Lower leg skin (tissue), 4 donors: ENCODE data around the gene TENM4. TPM values are rescaled to one million over a fixed set of nuclear protein-coding genes. Genes with fewer than 3 reads are reported as not detected.
A peak's percentile ranks its signal among the peaks of the same experiment; 100 is the strongest.

Experiments
- DNase-seq, 2 donors: peaks; one replicate each; pipeline ENCODE4 v3.0.0-alpha.2; 2019; ENCODE audit warnings: low spot score in 2 of 2
- H3K4me3 ChIP-seq: fragments of 200-600 bp; sonication (generic); 2 replicates; pipeline ENCODE4 v1.5.1; 2017; ENCODE audit warnings: mild to moderate bottlenecking, low read depth; ENCODE audit not compliant: poor library complexity, severe bottlenecking
- POLR2A ChIP-seq, 2 donors: fragments of 450-650 bp; IDR thresholded peaks; one replicate each; pipeline ENCODE4 v1.6.1; 2016 to 2017; ENCODE audit warnings: antibody characterized with exemption in 2 of 2, mild to moderate bottlenecking in 1 of 2, moderate library complexity in 1 of 2
- WGBS, 2 donors: methylation state at CpG; one replicate each; pipeline ENCODE4 v1.1.5; 2018; 5-methylcytosine and 5-hydroxymethylcytosine counted together
- intact Hi-C: fragments of 100-400 bp; cut with DNase I; formaldehyde crosslinking; loops from one replicate; pipeline ENCODE4 v1.15.0; 2023; ENCODE audit warnings: low total_unique reads
- total RNA-seq, 4 donors: library from RNA; depleted of rRNA; stranded (reverse); fragments of >200 nt; gene quantifications; one replicate each; pipeline ENCODE4 v1.1.0, GENCODE V29; 2016
- TF ChIP-seq, protein P1 (sequence below), 3 donors: fragments of 450-650 bp; IDR thresholded peaks; one replicate each; pipeline ENCODE4 v1.5.1; 2016; ENCODE audit warnings: antibody characterized with exemption in 3 of 3, mild to moderate bottlenecking in 3 of 3, moderate library complexity in 2 of 3

TENM4 gene
- total RNA-seq, 4 donors from 2014 or later: 34.4 to 41.1 (median 36.6) TPM

DNA sequence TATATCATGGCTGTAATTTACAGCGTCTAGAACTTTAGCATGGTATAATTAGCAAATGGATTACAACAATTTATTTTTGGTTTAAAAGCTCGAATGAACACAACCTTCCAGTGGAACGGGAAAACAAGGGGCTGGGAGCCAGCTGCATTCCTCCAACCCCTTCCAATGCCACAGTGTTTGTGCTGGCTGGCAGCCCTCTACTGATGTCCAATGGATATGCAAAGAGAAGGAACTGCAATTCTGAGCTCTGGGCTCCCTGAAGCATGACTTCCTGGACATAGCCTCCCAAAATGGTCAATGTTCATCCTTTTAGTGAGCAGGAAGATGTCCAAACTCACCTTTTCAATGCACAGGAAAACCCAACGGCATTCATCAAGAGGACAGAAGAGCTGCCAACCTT lies 288.3 kb downstream of the TENM4 start:
- intact Hi-C loops: no loop called here
- H3K4me3 ChIP-seq: no peak overlapping the region
- 52 to 54% methylated on average over 4 of the region's 4 CpGs for WGBS, 2 donors
- TF ChIP-seq POLR2A (IDR thresholded peaks at IDR 0.05): no peak
- TF ChIP-seq, protein P1, sequence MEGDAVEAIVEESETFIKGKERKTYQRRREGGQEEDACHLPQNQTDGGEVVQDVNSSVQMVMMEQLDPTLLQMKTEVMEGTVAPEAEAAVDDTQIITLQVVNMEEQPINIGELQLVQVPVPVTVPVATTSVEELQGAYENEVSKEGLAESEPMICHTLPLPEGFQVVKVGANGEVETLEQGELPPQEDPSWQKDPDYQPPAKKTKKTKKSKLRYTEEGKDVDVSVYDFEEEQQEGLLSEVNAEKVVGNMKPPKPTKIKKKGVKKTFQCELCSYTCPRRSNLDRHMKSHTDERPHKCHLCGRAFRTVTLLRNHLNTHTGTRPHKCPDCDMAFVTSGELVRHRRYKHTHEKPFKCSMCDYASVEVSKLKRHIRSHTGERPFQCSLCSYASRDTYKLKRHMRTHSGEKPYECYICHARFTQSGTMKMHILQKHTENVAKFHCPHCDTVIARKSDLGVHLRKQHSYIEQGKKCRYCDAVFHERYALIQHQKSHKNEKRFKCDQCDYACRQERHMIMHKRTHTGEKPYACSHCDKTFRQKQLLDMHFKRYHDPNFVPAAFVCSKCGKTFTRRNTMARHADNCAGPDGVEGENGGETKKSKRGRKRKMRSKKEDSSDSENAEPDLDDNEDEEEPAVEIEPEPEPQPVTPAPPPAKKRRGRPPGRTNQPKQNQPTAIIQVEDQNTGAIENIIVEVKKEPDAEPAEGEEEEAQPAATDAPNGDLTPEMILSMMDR (IDR thresholded peaks at IDR 0.05): no peak
- DNase-seq: peak in 1 of 2 donors; percentile 62

DNA sequence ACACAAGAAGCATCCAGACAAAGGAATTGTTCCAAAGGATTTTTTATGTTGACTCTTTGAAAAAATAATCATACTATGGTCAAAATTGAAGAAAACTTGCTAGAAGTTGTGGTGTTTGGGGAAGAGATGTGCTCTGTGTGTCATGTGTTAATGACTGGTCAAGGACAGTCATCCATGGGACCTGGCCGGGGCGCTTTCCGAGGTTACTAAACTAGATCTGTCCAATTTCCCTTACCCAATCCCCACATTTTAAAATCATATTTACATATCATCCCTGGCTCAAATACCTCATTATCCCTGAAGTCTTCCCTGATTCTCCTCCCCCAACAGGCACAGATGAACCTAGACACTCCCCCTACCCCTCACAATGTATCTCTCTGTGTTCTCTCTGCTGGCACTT lies 289.4 kb downstream of the TENM4 start:
- DNase-seq: peak in 1 of 2 donors; percentile 78
- 89 to 95% methylated on average over 3 of the region's 3 CpGs for WGBS, 2 donors
- intact Hi-C loops: no loop called here
- TF ChIP-seq POLR2A (IDR thresholded peaks at IDR 0.05): no peak
- TF ChIP-seq, protein P1 (IDR thresholded peaks at IDR 0.05): no peak
- H3K4me3 ChIP-seq: no peak overlapping the region

DNA sequence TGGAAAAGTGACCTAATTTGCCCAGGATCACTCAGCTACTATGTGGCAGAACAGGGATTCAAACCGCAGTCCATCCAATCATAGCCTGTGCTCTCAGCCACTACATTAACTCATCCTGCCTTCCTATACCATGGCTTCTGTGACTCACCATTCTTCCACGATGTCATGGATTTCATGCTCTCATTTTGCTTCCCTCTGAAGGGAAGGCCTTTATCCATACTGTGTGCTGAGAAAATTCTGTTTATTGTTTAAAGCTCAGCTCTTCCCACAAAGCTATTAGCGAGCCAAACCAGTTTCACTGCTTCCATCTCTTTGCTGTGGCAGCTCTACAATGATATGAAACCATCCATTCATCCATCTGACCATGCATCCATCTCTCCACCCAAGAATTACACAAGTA lies 289.9 kb downstream of the TENM4 start:
- H3K4me3 ChIP-seq: no peak overlapping the region
- DNase-seq: no peak
- WGBS, 2 donors: 45 to 53% methylated on average over 3 of the region's 3 CpGs
- intact Hi-C loops: no loop called here
- TF ChIP-seq, protein P1 (IDR thresholded peaks at IDR 0.05): no peak
- no peak for TF ChIP-seq POLR2A (IDR thresholded peaks at IDR 0.05)

DNA sequence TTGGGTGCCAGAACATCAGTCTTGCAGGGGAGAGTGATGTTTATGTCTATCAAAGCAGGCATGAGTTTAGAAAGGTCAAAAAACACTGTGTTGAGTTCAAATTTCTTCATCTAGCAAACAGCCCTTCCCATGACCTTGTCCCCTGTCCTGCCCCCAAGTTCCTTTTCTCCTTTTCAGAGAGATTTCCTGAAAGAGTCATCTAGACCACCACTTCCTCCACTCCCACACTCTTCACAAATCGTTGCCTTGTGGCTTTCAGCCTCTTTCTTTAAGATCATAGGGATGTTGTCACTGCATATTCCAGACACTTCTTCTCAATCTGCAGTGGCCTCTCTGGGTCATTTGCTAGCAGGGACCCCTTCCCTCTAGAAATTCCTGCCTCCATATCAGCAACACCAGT lies 290.5 kb downstream of the TENM4 start:
- intact Hi-C loops: no loop called here

DNA sequence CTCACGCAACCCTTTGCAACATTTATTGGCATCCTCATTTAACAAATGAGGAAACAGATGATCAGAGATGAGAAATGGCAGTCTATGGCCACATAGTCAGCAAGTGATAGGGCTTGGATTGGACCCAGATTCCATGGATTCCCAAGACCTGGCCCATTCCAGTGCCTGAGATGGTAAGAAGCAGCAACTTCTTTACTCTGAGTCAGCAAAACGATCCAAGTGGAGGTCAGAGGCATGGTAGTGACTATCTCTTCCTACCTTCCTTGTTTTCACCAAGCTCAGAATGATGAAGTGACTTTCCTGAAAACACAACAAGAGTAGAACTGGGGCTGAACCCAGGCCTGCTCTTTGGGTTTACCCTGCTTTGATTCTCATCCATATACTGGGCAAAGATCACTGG lies 293.1 kb downstream of the TENM4 start:
- TF ChIP-seq, protein P1 (IDR thresholded peaks at IDR 0.05): no peak
- TF ChIP-seq POLR2A (IDR thresholded peaks at IDR 0.05): no peak
- no peak overlapping the region for H3K4me3 ChIP-seq
- peak in 1 of 2 donors; percentile 56 for DNase-seq
- intact Hi-C loops: no loop called here
- 86 to 100% methylated on average over 2 of the region's 2 CpGs for WGBS, 2 donors

More for the DNA sequence above, 290.5 kb downstream of the TENM4 start:
- no peak overlapping the region for H3K4me3 ChIP-seq
- peak in 1 of 2 donors; percentile 9 for DNase-seq
- no peak for TF ChIP-seq POLR2A (IDR thresholded peaks at IDR 0.05)
- TF ChIP-seq, protein P1 (IDR thresholded peaks at IDR 0.05): no peak
- 47 to 57% methylated on average over 1 of the region's 1 CpG for WGBS, 2 donors

DNA sequence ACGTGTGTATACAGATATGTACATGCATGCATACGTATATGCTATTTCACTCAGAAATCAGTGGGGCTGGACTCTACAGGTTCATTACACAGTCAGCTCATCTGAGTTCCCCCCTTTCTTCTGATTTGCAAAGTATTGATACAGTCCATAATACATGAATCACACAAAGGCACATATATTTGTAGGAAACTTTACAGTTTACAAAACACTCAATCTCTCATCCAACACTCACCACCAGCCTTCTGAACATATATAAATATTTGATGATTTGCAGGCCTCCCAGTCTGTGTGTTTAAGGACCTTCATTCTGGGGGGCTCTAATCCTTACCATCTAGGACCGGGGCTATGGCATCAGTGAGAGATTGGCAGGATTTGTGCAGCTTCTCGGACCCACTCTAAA lies 293.8 kb downstream of the TENM4 start:
- no peak overlapping the region for H3K4me3 ChIP-seq
- 91 to 94% methylated on average over 4 of the region's 4 CpGs for WGBS, 2 donors
- TF ChIP-seq, protein P1 (IDR thresholded peaks at IDR 0.05): no peak
- no peak for TF ChIP-seq POLR2A (IDR thresholded peaks at IDR 0.05)
- intact Hi-C loops: no loop called here
- no peak for DNase-seq
